ENCODE data around the gene ZNF692. TPM values are rescaled to one million over a fixed set of nuclear protein-coding genes. Genes with fewer than 3 reads are reported as not detected.

ZNF692 gene
- total and polyA plus RNA-seq, 2 donors (not counting 3 experiments of a cell fraction or from before 2014, with no cell fraction given), result 32.6 to 36.6 TPM

DNA sequence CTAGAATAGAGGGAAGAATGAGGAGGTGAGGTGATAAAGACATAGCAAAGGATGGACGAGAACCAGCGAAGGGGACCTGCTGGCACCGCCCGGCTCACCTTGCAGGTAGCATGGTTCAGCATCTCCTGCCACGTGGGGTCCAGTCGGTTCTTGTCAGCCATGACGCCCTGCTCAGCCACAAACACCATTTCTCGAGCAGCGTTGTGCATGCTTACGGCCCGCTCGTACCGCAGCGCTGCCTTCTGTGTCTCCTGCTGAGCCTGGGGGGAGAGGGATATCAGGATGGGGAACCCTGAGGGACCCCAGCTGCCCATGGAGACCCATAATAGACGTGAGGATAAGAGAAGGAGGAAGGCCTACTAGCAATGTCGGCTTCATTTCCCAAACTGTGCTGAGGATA, 44.5 kb downstream of the ZNF692 start:
- BruUV-seq (replicated peaks), result no TSS peak
- H3K9me1 ChIP-seq (replicated peaks; ENCODE audit: control insufficient read depth, extremely low read depth, insufficient read depth, low read length), result no peaks in the 10 kb centered on the region
- H3K4me2 ChIP-seq (ENCODE audit: insufficient read depth, low read length), result no peak overlapping the region
- H3K9me3 ChIP-seq (replicated peaks; ENCODE audit: control insufficient read depth, insufficient read depth, low read length), result no peaks in the 10 kb centered on the region
- dilution Hi-C loops (cut with MboI; ENCODE audit: extremely low pct_ligation_motif_present, low sequenced_read_pairs) (no loop called here), intact Hi-C loops (cut with micrococcal nuclease) (no loop called here)
- H2AFZ ChIP-seq (ENCODE audit: low read depth, low read length), result no peak overlapping the region
- no peak overlapping the region for H3K9ac ChIP-seq (replicated peaks; ENCODE audit: extremely low read depth, insufficient read depth, low read length)
- peaks cover 8 to 51% of the 10 kb centered on the region in 2 experiments for H3K36me3 ChIP-seq (ENCODE audit: control insufficient read depth in 2 of 2, extremely low read depth in 1 of 2, insufficient read depth in 2 of 2, low read length in 2 of 2)
- no peak for TF ChIP-seq CTCF (IDR thresholded peaks at IDR 0.05; ENCODE audit: extremely low read depth in 1 of 2, insufficient read depth in 1 of 2, low read depth in 1 of 2, low read length in 2 of 2)
- TF ChIP-seq MYC (IDR thresholded peaks at IDR 0.05; ENCODE audit: low read depth, low read length), result no peak
- no peak for TF ChIP-seq GATA2 (IDR thresholded peaks at IDR 0.05; ENCODE audit: insufficient read depth, insufficient read length, low read depth, low read length)
- no peak for TF ChIP-seq JUN (IDR thresholded peaks at IDR 0.05; ENCODE audit: borderline replicate concordance, insufficient read depth, insufficient read length, low read depth)
- peaks cover 8% of the 10 kb centered on the region for H3K79me2 ChIP-seq (ENCODE audit: control insufficient read depth, insufficient read depth, low read length)
- no peak overlapping the region for H3K4me3 ChIP-seq (replicated peaks in 1 of 3; ENCODE audit: insufficient read depth in 1 of 3, low read depth in 1 of 3, low read length in 3 of 3)
- ChIA-PET CTCF (no interaction called here), POLR2A (no interaction called here)
- DNase-seq (ENCODE audit: low read depth, low spot score) (no peak), FAIRE-seq (no peak)
- H3K27ac ChIP-seq (ENCODE audit: insufficient read depth, low read depth, low read length), result no peak overlapping the region
- H4K20me1 ChIP-seq (replicated peaks; ENCODE audit: control insufficient read depth, extremely low read depth, insufficient read depth, low read length), result no peaks in the 10 kb centered on the region
- H3K27me3 ChIP-seq (ENCODE audit: control insufficient read depth in 2 of 2, insufficient read depth in 2 of 2, low read length in 2 of 2), result no peaks in the 10 kb centered on the region
- H3K4me1 ChIP-seq (ENCODE audit: control insufficient read depth, extremely low read depth, insufficient read depth, low read length), result no peaks in the 10 kb centered on the region

DNA sequence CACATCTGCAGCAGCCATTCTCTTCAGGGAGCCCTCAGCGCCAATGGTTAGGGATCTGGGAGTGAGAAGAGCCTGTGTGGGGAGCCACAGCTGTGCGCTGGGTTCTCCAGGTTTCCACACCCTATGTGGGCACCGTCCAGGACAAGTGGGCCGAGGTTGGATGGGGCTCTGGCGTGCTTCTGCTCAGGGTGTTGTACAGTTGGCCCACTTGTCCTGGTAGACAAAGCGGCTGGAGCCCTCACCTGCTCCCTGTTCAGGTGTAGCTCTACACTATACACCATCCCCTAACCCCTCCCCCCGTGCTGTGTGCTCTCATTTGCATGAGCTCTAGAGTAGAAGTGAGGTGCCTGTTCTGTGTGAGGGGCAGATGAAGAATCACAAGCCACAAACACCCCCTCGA, 45.3 kb downstream of the ZNF692 start:
- Histone ChIP-seq H3K4me3 (replicated peaks in 1 of 3; ENCODE audit: insufficient read depth in 1 of 3, low read depth in 1 of 3, low read length in 3 of 3) (no peak overlapping the region), H3K9me1 (replicated peaks; ENCODE audit: control insufficient read depth, extremely low read depth, insufficient read depth, low read length) (no peaks in the 10 kb centered on the region), H3K27ac (ENCODE audit: insufficient read depth, low read depth, low read length) (no peak overlapping the region), H3K36me3 (ENCODE audit: control insufficient read depth in 2 of 2, extremely low read depth in 1 of 2, insufficient read depth in 2 of 2, low read length in 2 of 2) (peaks cover 8 to 48% of the 10 kb centered on the region in 2 experiments), H3K9ac (replicated peaks; ENCODE audit: extremely low read depth, insufficient read depth, low read length) (no peak overlapping the region), H3K9me3 (replicated peaks; ENCODE audit: control insufficient read depth, insufficient read depth, low read length) (no peaks in the 10 kb centered on the region), H3K4me1 (ENCODE audit: control insufficient read depth, extremely low read depth, insufficient read depth, low read length) (no peaks in the 10 kb centered on the region), H4K20me1 (replicated peaks; ENCODE audit: control insufficient read depth, extremely low read depth, insufficient read depth, low read length) (no peaks in the 10 kb centered on the region), H3K4me2 (ENCODE audit: insufficient read depth, low read length) (no peak overlapping the region), H3K79me2 (ENCODE audit: control insufficient read depth, insufficient read depth, low read length) (peaks cover 2% of the 10 kb centered on the region), H3K27me3 (ENCODE audit: control insufficient read depth in 2 of 2, insufficient read depth in 2 of 2, low read length in 2 of 2) (no peaks in the 10 kb centered on the region), H2AFZ (ENCODE audit: low read depth, low read length) (no peak overlapping the region)
- TF ChIP-seq POLR2AphosphoS5 (IDR thresholded peaks at IDR 0.05; ENCODE audit: insufficient read depth, low read depth, low read length) (no peak), GATA2 (IDR thresholded peaks at IDR 0.05; ENCODE audit: insufficient read depth, insufficient read length, low read depth, low read length) (no peak)
- intact Hi-C loops (cut with micrococcal nuclease), result no loop called here
- BruUV-seq (replicated peaks), result no TSS peak
- ChIA-PET POLR2A (no interaction called here), CTCF (no interaction called here)
- no peak for FAIRE-seq
- dilution Hi-C loops (cut with MboI; ENCODE audit: extremely low pct_ligation_motif_present, low sequenced_read_pairs), result no loop called here
- no peak for DNase-seq (ENCODE audit: low read depth, low spot score)
